Omental fat pad (tissue), 4 donors: ENCODE measurements around the gene IL21R. TPM values are rescaled to one million over a fixed set of nuclear protein-coding genes. Genes with fewer than 3 reads are reported as not detected.

Source experiments
- ATAC-seq: fragments of 150-250 bp; one replicate; pipeline ENCODE4 v1.9.1; 2016; ENCODE audit warnings: mild to moderate bottlenecking, moderate library complexity; ENCODE audit not compliant: low FRiP score
- DNase-seq: peaks from one replicate; pipeline ENCODE4 v3.0.0-alpha.2; 2019; ENCODE audit warnings: low spot score
- CTCF ChIP-seq, 3 donors: fragments of 450-650 bp; IDR thresholded peaks; one replicate each; pipeline ENCODE4 v1.5.1; 2016 to 2017; ENCODE audit warnings: antibody characterized with exemption in 3 of 3, mild to moderate bottlenecking in 3 of 3, moderate library complexity in 2 of 3
- total RNA-seq, 4 donors: library from RNA; depleted of rRNA; stranded (reverse); fragments of >200 nt; gene quantifications; one replicate each; pipeline ENCODE4 v1.1.0, GENCODE V29; 2016

The IL21R gene
- total RNA-seq, 4 donors from 2014 or later = 0.19 to 1.3 (median 0.25) TPM; not detected in 1

DNA sequence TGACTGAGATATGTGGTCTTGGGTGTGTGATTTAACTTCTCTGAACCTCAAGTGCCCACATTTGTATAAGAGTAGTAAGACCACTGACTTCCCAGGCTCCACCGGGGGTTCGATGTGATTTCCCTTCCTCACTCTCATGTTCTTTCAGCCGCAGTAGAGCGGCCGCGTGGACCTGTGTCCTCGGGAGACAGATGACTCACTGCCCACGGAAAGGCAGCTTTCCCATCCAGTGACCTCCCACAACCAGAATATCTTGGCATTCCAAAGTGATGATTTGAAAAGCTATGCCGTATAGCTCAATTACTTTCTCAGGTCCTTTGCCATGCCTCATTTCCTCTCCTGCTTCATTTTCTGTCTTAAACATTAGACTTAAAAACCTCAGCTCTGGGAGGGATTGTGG lies 73.6 kb downstream of the IL21R start:
- DNase-seq (no peak), ATAC-seq (no peak)
- no peak for TF ChIP-seq CTCF (IDR thresholded peaks at IDR 0.05)

GRCh38 chr16:27476240-27476639 lies 74.3 kb downstream of the IL21R start:
- no peak for TF ChIP-seq CTCF (IDR thresholded peaks at IDR 0.05)
- ATAC-seq (no peak), DNase-seq (no peak)

- no peak for TF ChIP-seq CTCF (IDR thresholded peaks at IDR 0.05)
- no peak for ATAC-seq
- no peak for DNase-seq
These were observed 78.8 kb downstream of the IL21R start for GRCh38 chr16:27480761-27481160.

- DNase-seq (no peak), ATAC-seq (no peak)
- no peak for TF ChIP-seq CTCF (IDR thresholded peaks at IDR 0.05)
These were observed 79.4 kb downstream of the IL21R start for GRCh38 chr16:27481282-27481934.

DNA sequence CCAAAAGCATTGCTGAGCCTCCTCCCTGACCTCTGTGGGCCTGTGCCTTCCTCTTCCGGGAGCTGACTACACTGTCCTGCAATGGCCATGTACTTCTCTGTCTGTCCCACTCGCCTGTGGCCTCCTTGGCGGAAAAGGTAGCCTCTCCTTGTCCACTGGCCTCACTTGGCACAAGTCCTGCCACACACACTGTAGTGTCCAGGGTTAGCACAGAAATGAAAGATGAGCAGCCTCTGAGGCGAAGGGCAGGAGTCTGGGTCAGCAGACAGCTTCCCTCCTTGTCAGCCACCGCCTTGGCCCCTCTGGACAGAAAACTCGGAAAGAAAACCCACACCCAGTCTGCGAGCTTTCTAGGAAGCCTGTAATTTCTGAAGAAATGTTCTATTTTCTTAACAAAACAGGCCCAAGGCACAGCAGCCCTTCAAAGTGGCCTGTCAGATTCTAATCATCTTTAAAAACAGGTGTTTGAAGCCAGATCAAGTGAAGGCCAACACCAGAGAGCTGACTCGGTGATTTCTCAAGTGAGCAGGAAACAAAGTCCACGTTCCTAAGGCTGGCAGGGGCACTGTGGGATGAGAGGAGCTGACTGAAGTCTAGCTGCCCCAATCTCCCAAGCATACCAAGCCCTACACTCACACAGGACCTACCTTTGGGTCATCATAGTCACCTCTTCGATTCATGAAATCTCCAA lies 80.6 kb downstream of the IL21R start:
- no peak for TF ChIP-seq CTCF (IDR thresholded peaks at IDR 0.05)
- ATAC-seq (no peak), DNase-seq (no peak)

- no peak for TF ChIP-seq CTCF (IDR thresholded peaks at IDR 0.05)
- no peak for ATAC-seq
These were observed 81.1 kb downstream of the IL21R start for GRCh38 chr16:27483088-27483437.

DNA sequence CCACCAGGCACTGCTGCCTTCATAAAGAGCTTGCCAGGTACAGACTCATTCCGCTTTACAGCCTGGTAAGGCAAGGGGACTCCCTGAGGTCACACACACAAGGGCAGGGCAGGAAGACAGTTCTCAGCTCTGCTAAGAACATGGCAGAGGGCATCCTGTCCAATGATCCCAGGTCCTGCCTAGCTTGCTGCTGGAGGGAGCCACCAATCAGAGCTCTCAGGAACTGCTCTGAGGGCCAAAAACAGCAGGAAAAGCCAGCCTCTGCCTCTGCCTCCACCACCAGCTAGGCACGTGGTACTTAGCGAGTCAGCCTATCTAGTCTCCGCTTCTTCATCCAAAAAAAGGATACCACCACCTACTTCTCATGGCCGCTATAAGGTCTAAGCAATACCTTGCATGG lies 81.7 kb downstream of the IL21R start:
- no peak for ATAC-seq

More at GRCh38 chr16:27483088-27483437, 81.1 kb downstream of the IL21R start:
- no peak for DNase-seq

More for the DNA sequence above, 81.7 kb downstream of the IL21R start:
- no peak for DNase-seq
- TF ChIP-seq CTCF (IDR thresholded peaks at IDR 0.05) = no peak
